Liver (tissue), 9 donors: Measurements from ENCODE around the gene SLC2A4RG. TPM values are rescaled to one million over a fixed set of nuclear protein-coding genes. Genes with fewer than 3 reads are reported as not detected.

Source experiments
- DNase-seq: peaks from one replicate; pipeline ENCODE4 v3.0.0-alpha.2; 2017; ENCODE audit warnings: low spot score
- H3K27ac ChIP-seq, 2 donors: one replicate each; pipeline ENCODE4 v1.7.0; 2013; ENCODE audit warnings: inconsistent platforms in 2 of 2, low read length in 2 of 2, control low read depth in 1 of 2, low read depth in 1 of 2, mild to moderate bottlenecking in 1 of 2
- H3K27me3 ChIP-seq, 4 donors: one replicate each; pipeline versions ENCODE4 v1.6.1 to v1.7.0; 2013; ENCODE audit warnings: low read length in 3 of 4, inconsistent platforms in 1 of 4, mild to moderate bottlenecking in 1 of 4, moderate library complexity in 1 of 4; ENCODE audit not compliant: control insufficient read depth in 4 of 4, insufficient read depth in 4 of 4
- H3K36me3 ChIP-seq, 4 donors: one replicate each; pipeline versions ENCODE4 v1.6.1 to v1.7.0; 2013; ENCODE audit warnings: low read length in 3 of 4, mild to moderate bottlenecking in 3 of 4, low read depth in 1 of 4, moderate library complexity in 1 of 4; ENCODE audit not compliant: control insufficient read depth in 4 of 4, insufficient read depth in 3 of 4
- H3K4me1 ChIP-seq, 4 donors: one replicate each; pipeline versions ENCODE4 v1.6.1 to v1.7.0; 2013; ENCODE audit warnings: low read length in 3 of 4, mild to moderate bottlenecking in 3 of 4, moderate library complexity in 1 of 4; ENCODE audit not compliant: control insufficient read depth in 4 of 4, insufficient read depth in 4 of 4
- H3K4me3 ChIP-seq, 3 donors: one replicate each; pipeline versions ENCODE4 v1.6.1 to v1.7.0; 2013; ENCODE audit warnings: low read length in 3 of 3, control low read depth in 1 of 3, low read depth in 1 of 3, mild to moderate bottlenecking in 1 of 3
- H3K9ac ChIP-seq, 2 donors: one replicate each; pipeline ENCODE4 v1.7.0; 2013; ENCODE audit warnings: low read length in 2 of 2, mild to moderate bottlenecking in 2 of 2, moderate library complexity in 2 of 2, control low read depth in 1 of 2, low read depth in 1 of 2
- H3K9me3 ChIP-seq, 4 donors: one replicate each; pipeline versions ENCODE4 v1.6.1 to v1.7.0; 2013; ENCODE audit warnings: low read length in 3 of 4; ENCODE audit not compliant: control insufficient read depth in 4 of 4
- EGR1 ChIP-seq, 2 donors: IDR thresholded peaks; 2 replicates each; pipeline ENCODE4 v1.6.1; 2016 to 2018; ENCODE audit warnings: antibody characterized with exemption in 2 of 2, low read depth in 2 of 2
- FOXA1 ChIP-seq: IDR thresholded peaks from 2 replicates; pipeline ENCODE4 v1.6.1; 2016; ENCODE audit warnings: antibody characterized with exemption
- FOXA2 ChIP-seq: IDR thresholded peaks from 2 replicates; pipeline ENCODE4 v1.6.1; 2016; ENCODE audit warnings: antibody characterized with exemption
- GABPA ChIP-seq, 2 donors: IDR thresholded peaks in 1 of 2; conservative IDR thresholded peaks in 1 of 2; 2 replicates each; pipeline ENCODE4 v1.6.1; 2016; ENCODE audit warnings: antibody characterized with exemption in 2 of 2, mild to moderate bottlenecking in 1 of 2, moderate library complexity in 1 of 2
- HNF4A ChIP-seq, 2 donors: conservative IDR thresholded peaks; 2 replicates each; pipeline ENCODE4 v1.6.1; 2016; ENCODE audit warnings: antibody characterized with exemption in 2 of 2, mild to moderate bottlenecking in 2 of 2
- HNF4G ChIP-seq: IDR thresholded peaks from 2 replicates; pipeline ENCODE4 v1.6.1; 2016; ENCODE audit warnings: antibody characterized with exemption
- JUND ChIP-seq, 2 donors: IDR thresholded peaks; 2 replicates each; pipeline ENCODE4 v1.6.1; 2016; ENCODE audit warnings: antibody characterized with exemption in 2 of 2
- NR2F2 ChIP-seq: IDR thresholded peaks from 2 replicates; pipeline ENCODE4 v1.6.1; 2016; ENCODE audit warnings: antibody characterized with exemption
- RAD21 ChIP-seq, 2 donors: IDR thresholded peaks; 2 replicates each; pipeline ENCODE4 v1.6.1; 2016; ENCODE audit warnings: antibody characterized with exemption in 2 of 2, mild to moderate bottlenecking in 2 of 2
- SP1 ChIP-seq: IDR thresholded peaks from 2 replicates; pipeline ENCODE4 v1.6.1; 2018; ENCODE audit warnings: antibody characterized with exemption, mild to moderate bottlenecking
- TAF1 ChIP-seq: conservative IDR thresholded peaks from 2 replicates; pipeline ENCODE4 v1.6.1; 2016; ENCODE audit warnings: antibody characterized with exemption, mild to moderate bottlenecking
- YY1 ChIP-seq: IDR thresholded peaks from 2 replicates; pipeline ENCODE4 v1.6.1; 2016; ENCODE audit warnings: antibody characterized with exemption, mild to moderate bottlenecking
- WGBS: extraction: QIAGEN DNeasy Blood & Tissue Kit; methylation state at CpG from one replicate; pipeline ENCODE4 v1.1.7; 2013; 5-methylcytosine and 5-hydroxymethylcytosine counted together
- polyA plus RNA-seq, 2 donors: library from polyadenylated mRNA; stranded (reverse) in 1 of 2; unstranded in 1 of 2; fragments of 200-250 nt in 1 of 2; fragments of >200 nt in 1 of 2; fragmentation: Nextera tagmentation in 1 of 2; extraction: Ambion mirVana in 1 of 2; gene quantifications; one replicate each; pipeline versions ENCODE4 v1.2.1 to v1.2.3, GENCODE V29; 2013 to 2015
- total RNA-seq, 2 donors: library from RNA; depleted of rRNA; stranded (reverse); fragments of >200 nt; gene quantifications; one replicate each; pipeline ENCODE4 v1.2.3, GENCODE V29; 2014
- TF ChIP-seq, protein P1 (sequence below): IDR thresholded peaks from 2 replicates; pipeline ENCODE4 v1.6.1; 2016; ENCODE audit warnings: antibody characterized with exemption
- TF ChIP-seq, protein P2 (sequence below): IDR thresholded peaks from 2 replicates; pipeline ENCODE4 v1.6.1; 2016; ENCODE audit warnings: antibody characterized with exemption, mild to moderate bottlenecking
- TF ChIP-seq, protein P3 (sequence below): fragments of 150-350 bp; IDR thresholded peaks from 2 replicates; pipeline ENCODE4 v1.5.1; 2017; ENCODE audit warnings: improper control_type of control experiment, low read depth, low read length; ENCODE audit not compliant: missing input control
- TF ChIP-seq, protein P4 (sequence below): IDR thresholded peaks from 2 replicates; pipeline ENCODE4 v1.6.1; 2016; ENCODE audit warnings: antibody characterized with exemption
- TF ChIP-seq, protein P5 (sequence below): IDR thresholded peaks from 2 replicates; pipeline ENCODE4 v1.6.1; 2016; ENCODE audit warnings: antibody characterized with exemption
- donor health status: healthy.
- donor health status: healthy.
- donor health status: healthy.
- donor health status: healthy.
- donor health status: healthy.

SLC2A4RG gene
- total and polyA plus RNA-seq, 4 donors = 22.2 to 39.7 (median 29.4) TPM

DNA sequence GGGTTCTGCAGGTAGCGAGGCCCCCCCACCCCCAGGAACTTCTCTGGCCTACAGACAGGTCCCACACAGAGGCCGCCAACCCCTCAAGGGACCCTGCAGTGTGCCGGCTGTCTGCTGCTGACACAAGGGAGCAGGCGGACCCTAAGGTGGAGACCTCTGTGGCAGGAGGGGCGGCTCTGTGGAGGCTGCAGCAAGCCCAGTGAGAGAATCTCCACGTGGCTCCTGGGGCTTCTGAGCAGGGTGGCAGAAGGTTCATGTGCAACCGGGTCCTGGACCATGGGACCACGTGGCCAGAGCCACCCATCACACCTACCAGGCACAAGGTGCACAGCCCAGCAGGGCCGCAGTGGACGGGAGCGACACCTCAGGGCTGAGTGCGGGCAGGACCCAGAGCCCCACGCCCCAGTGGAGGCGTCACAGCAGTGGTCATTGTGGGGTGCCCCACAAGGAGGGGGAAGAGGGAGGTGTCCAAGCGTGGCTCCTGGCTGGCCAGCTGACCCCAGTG is 36.1 kb upstream of the SLC2A4RG start:
- no peaks in the 10 kb centered on the region for H3K27me3 ChIP-seq
- no peak overlapping the region for H3K9ac ChIP-seq
- H3K27ac ChIP-seq = no peak overlapping the region
- TF ChIP-seq NR2F2 (no peak), SP1 (no peak), RAD21 (IDR thresholded peaks at IDR 0.05) (no peak), HNF4G (no peak), TAF1 (no peak), YY1 (no peak), HNF4A (conservative IDR thresholded peaks at IDR 0.05) (no peak), FOXA2 (no peak), GABPA (IDR thresholded peaks at IDR 0.05 in 1 of 2, conservative IDR thresholded peaks at IDR 0.05 in 1 of 2) (no peak), FOXA1 (no peak), EGR1 (IDR thresholded peaks at IDR 0.05; ENCODE audit: low read depth in 2 of 2) (no peak), JUND (IDR thresholded peaks at IDR 0.05) (no peak)
- TF ChIP-seq, protein P1, sequence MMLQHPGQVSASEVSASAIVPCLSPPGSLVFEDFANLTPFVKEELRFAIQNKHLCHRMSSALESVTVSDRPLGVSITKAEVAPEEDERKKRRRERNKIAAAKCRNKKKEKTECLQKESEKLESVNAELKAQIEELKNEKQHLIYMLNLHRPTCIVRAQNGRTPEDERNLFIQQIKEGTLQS = no peak
- TF ChIP-seq, protein P2, sequence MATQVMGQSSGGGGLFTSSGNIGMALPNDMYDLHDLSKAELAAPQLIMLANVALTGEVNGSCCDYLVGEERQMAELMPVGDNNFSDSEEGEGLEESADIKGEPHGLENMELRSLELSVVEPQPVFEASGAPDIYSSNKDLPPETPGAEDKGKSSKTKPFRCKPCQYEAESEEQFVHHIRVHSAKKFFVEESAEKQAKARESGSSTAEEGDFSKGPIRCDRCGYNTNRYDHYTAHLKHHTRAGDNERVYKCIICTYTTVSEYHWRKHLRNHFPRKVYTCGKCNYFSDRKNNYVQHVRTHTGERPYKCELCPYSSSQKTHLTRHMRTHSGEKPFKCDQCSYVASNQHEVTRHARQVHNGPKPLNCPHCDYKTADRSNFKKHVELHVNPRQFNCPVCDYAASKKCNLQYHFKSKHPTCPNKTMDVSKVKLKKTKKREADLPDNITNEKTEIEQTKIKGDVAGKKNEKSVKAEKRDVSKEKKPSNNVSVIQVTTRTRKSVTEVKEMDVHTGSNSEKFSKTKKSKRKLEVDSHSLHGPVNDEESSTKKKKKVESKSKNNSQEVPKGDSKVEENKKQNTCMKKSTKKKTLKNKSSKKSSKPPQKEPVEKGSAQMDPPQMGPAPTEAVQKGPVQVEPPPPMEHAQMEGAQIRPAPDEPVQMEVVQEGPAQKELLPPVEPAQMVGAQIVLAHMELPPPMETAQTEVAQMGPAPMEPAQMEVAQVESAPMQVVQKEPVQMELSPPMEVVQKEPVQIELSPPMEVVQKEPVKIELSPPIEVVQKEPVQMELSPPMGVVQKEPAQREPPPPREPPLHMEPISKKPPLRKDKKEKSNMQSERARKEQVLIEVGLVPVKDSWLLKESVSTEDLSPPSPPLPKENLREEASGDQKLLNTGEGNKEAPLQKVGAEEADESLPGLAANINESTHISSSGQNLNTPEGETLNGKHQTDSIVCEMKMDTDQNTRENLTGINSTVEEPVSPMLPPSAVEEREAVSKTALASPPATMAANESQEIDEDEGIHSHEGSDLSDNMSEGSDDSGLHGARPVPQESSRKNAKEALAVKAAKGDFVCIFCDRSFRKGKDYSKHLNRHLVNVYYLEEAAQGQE = no peak
- TF ChIP-seq, protein P3, sequence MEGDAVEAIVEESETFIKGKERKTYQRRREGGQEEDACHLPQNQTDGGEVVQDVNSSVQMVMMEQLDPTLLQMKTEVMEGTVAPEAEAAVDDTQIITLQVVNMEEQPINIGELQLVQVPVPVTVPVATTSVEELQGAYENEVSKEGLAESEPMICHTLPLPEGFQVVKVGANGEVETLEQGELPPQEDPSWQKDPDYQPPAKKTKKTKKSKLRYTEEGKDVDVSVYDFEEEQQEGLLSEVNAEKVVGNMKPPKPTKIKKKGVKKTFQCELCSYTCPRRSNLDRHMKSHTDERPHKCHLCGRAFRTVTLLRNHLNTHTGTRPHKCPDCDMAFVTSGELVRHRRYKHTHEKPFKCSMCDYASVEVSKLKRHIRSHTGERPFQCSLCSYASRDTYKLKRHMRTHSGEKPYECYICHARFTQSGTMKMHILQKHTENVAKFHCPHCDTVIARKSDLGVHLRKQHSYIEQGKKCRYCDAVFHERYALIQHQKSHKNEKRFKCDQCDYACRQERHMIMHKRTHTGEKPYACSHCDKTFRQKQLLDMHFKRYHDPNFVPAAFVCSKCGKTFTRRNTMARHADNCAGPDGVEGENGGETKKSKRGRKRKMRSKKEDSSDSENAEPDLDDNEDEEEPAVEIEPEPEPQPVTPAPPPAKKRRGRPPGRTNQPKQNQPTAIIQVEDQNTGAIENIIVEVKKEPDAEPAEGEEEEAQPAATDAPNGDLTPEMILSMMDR = no peak
- TF ChIP-seq, protein P4, sequence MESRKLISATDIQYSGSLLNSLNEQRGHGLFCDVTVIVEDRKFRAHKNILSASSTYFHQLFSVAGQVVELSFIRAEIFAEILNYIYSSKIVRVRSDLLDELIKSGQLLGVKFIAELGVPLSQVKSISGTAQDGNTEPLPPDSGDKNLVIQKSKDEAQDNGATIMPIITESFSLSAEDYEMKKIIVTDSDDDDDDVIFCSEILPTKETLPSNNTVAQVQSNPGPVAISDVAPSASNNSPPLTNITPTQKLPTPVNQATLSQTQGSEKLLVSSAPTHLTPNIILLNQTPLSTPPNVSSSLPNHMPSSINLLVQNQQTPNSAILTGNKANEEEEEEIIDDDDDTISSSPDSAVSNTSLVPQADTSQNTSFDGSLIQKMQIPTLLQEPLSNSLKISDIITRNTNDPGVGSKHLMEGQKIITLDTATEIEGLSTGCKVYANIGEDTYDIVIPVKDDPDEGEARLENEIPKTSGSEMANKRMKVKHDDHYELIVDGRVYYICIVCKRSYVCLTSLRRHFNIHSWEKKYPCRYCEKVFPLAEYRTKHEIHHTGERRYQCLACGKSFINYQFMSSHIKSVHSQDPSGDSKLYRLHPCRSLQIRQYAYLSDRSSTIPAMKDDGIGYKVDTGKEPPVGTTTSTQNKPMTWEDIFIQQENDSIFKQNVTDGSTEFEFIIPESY = no peak
- TF ChIP-seq, protein P5, sequence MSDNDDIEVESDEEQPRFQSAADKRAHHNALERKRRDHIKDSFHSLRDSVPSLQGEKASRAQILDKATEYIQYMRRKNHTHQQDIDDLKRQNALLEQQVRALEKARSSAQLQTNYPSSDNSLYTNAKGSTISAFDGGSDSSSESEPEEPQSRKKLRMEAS = no peak
- no peaks in the 10 kb centered on the region for H3K9me3 ChIP-seq
- DNase-seq = no peak
- peaks cover 0 to 25% (median 9%) of the 10 kb centered on the region in 4 donors for H3K36me3 ChIP-seq
- no peak overlapping the region for H3K4me3 ChIP-seq
- peaks cover 3 to 18% (median 13%) of the 10 kb centered on the region in 4 donors for H3K4me1 ChIP-seq
- 92% methylated on average over 15 of the region's 15 CpGs for WGBS
